H1 (cell line): ENCODE results near the gene HDAC7. TPM values are rescaled to one million over a fixed set of nuclear protein-coding genes. Genes with fewer than 3 reads are reported as not detected.

Source experiments
- NRF1 ChIP-seq: IDR thresholded peaks from 2 replicates; pipeline ENCODE4 v1.6.1; 2011; ENCODE audit warnings: mild to moderate bottlenecking, low read depth, low read length, improper control_type of control experiment
- polyA plus RNA-seq, 7 experiments: library from polyadenylated mRNA; depleted of rRNA in 3 of 7; stranded (reverse) in 5 of 7; unstranded in 2 of 7; fragments of >200 nt in 5 of 7; fragments of 200-250 nt in 2 of 7; gene quantifications; 1 replicate in 5 of 7; 2 replicates in 1 of 7; 4 replicates in 1 of 7; pipeline versions ENCODE4 v1.2.1 to v1.2.3, GENCODE V29; 2011 to 2013; ENCODE audit warnings: missing spikeins in 2 of 7, mixed read lengths in 2 of 7
- total RNA-seq: library from RNA; stranded (reverse); fragmentation: NEBNext Ultra II Directional; extraction: Animal tissue kit (Norgen Biotek cat#: 25700); gene quantifications from 2 replicates; pipeline ENCODE4 v1.2.1, GENCODE V29; 2021

HDAC7 gene
- total and polyA plus RNA-seq, 2 of the 8 experiments (the other 6 are each of a cell fraction or from before 2014, with no cell fraction given) = 25.5 to 84.9 TPM

DNA sequence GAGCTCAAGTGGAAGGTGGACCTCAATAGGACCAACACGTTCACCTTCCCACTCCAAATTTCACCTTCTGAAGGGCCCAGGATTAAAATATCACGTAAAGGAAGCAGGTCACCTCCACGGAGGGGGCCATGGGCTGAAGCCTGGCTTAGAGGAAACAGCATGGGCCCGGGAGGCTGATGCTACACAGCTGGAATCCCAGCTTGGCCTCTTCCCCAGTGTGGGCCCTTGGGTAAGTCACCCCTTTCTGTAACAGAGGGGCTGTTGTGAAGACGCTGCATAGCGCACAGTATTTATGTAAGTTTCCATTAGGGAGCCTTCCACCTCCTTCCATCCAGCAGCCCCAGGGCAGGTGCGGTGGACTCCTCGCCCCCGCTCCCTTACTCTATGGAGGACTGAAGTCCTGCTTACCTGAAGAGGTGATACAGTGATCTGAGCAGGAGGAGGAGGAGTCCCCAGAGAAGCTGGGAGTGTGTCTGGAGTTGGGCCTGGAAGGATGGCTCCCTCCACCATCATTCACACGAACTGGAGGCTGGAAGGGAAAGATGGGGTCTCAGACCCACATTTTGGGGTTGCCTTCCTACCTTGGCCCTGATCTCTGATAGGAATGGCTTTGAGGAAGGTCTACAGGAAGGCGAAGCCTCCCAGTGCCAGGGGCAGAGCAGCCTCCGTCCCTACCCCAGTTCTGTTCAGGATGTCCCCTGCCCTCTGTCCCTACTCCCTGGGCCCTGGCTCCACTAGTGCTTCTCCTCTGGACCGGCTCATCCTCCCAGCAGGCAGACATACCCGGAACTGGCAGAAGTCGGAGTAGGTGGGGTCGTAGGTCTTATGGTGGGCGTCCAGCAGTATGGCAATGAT lies 37.2 kb upstream of the HDAC7 start (continued):
- TF ChIP-seq NRF1 = no peak
